ENCODE data around the gene PARN. TPM values are rescaled to one million over a fixed set of nuclear protein-coding genes. Genes with fewer than 3 reads are reported as not detected.

The PARN gene
- total and polyA plus RNA-seq, 9 of the 15 experiments (the other 6 are each of a cell fraction or from before 2014, with no cell fraction given): 9.6 to 51.3 (median 40.4) TPM

DNA sequence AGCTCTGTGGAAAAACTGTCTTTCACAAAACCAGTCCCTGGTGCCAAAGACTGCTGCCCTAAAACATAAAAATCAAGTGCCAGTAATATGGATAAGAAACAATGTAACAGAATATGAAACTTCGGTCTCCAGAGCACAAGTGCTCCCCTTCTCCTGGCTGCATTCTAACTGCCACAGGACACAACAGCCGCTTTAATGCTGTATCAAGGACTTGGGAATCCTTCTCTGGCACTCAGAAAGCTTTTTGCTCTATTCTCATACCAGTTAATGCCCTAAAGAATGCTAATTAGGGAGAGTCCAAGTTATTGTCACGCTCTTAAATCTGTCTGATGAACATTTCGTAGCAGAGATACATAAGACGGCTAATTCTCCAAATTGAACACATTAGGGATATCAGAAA is 90.9 kb downstream of the PARN start:
- DNase-seq (ENCODE audit: extremely low read depth in 1 of 4, low spot score in 3 of 4): no peak
- FAIRE-seq: no peak
- Histone ChIP-seq H3K36me3 (ENCODE audit: control insufficient read depth, insufficient read depth, low read length) (peaks cover 6% of the 10 kb centered on the region; the same call in 2 of the 3 replicates), H3K79me2 (ENCODE audit: control insufficient read depth, insufficient read depth, low read length) (no peaks in the 10 kb centered on the region), H3K27ac (ENCODE audit: extremely low read depth, low read depth, low read length) (no peak overlapping the region), H4K20me1 (replicated peaks; ENCODE audit: control insufficient read depth, insufficient read depth, low read length) (no peaks in the 10 kb centered on the region), H3K4me3 (no peak overlapping the region), H3K9ac (ENCODE audit: insufficient read depth in 1 of 2, low read depth in 2 of 2, low read length in 2 of 2) (no peak overlapping the region), H3K27me3 (ENCODE audit: control insufficient read depth in 2 of 2, insufficient read depth in 2 of 2, low read length in 2 of 2) (no peaks in the 10 kb centered on the region), H2AFZ (ENCODE audit: low read depth, low read length) (no peak overlapping the region), H3K9me1 (ENCODE audit: control insufficient read depth, insufficient read depth, low read length) (no peaks in the 10 kb centered on the region), H3K9me3 (replicated peaks; ENCODE audit: control insufficient read depth, insufficient read depth, low read depth, low read length) (no peaks in the 10 kb centered on the region), H3K4me1 (replicated peaks in 1 of 2; ENCODE audit: control insufficient read depth in 2 of 2, insufficient read depth in 2 of 2, low read length in 2 of 2) (no peaks in the 10 kb centered on the region), H3K4me2 (ENCODE audit: insufficient read depth, low read length) (no peak overlapping the region)
- 93% methylated on average over 5 of the region's 5 CpGs for WGBS (ENCODE audit: insufficient coverage, low coverage, missing lambda C conversion rate)
- no peak for TF ChIP-seq FOXA3 (CRISPR knock-in tag; conservative IDR thresholded peaks at IDR 0.05 in 1 of 2, IDR thresholded peaks at IDR 0.05 in 1 of 2)
- no peak for TF ChIP-seq MED1 (CRISPR knock-in tag; IDR thresholded peaks at IDR 0.05; ENCODE audit: borderline replicate concordance)
- TF ChIP-seq ZNF586 (CRISPR knock-in tag; conservative IDR thresholded peaks at IDR 0.05): no peak
- no peak for TF ChIP-seq ZFP1 (CRISPR knock-in tag; IDR thresholded peaks at IDR 0.05)
- TF ChIP-seq ZBTB8A (IDR thresholded peaks at IDR 0.05; ENCODE audit: partially characterized antibody): no peak
- TF ChIP-seq ZBTB7A (IDR thresholded peaks at IDR 0.05; ENCODE audit: borderline replicate concordance, control insufficient read depth, low read depth, low read length): no peak
- TF ChIP-seq ZNF253 (CRISPR knock-in tag; conservative IDR thresholded peaks at IDR 0.05): no peak
- TF ChIP-seq DIDO1 (tag; IDR thresholded peaks at IDR 0.05; ENCODE audit: low read depth): no peak
- no peak for TF ChIP-seq SMAD2 (IDR thresholded peaks at IDR 0.05; ENCODE audit: low read depth, low read length)
- no peak for TF ChIP-seq ZNF583 (CRISPR knock-in tag; IDR thresholded peaks at IDR 0.05)
- TF ChIP-seq ZNF561 (CRISPR knock-in tag; conservative IDR thresholded peaks at IDR 0.05): no peak
- TF ChIP-seq FOXK1 (CRISPR knock-in tag; IDR thresholded peaks at IDR 0.05; ENCODE audit: borderline replicate concordance): no peak
- TF ChIP-seq YY1 (IDR thresholded peaks at IDR 0.05; ENCODE audit: borderline replicate concordance in 1 of 3, control insufficient read depth in 1 of 3, extremely low read depth in 1 of 3, insufficient read depth in 3 of 3, insufficient read length in 1 of 3, insufficient replicate concordance in 2 of 3, low read depth in 1 of 3, low read length in 2 of 3): no peak
- no peak for TF ChIP-seq CC2D1A (IDR thresholded peaks at IDR 0.05)
- TF ChIP-seq ZNF175 (CRISPR knock-in tag; IDR thresholded peaks at IDR 0.05; ENCODE audit: low read depth): no peak
- no peak for TF ChIP-seq ZNF699 (CRISPR knock-in tag; IDR thresholded peaks at IDR 0.05; ENCODE audit: insufficient replicate concordance)
- no peak for TF ChIP-seq ZC3H11A (IDR thresholded peaks at IDR 0.05; ENCODE audit: low read depth, low read length)
- TF ChIP-seq BRD9 (IDR thresholded peaks at IDR 0.05; ENCODE audit: low read depth, partially characterized antibody): no peak
- BruUV-seq (replicated peaks): no TSS peak
- POLR2A ChIA-PET: no interaction called here
- no peak for ATAC-seq
- in situ Hi-C loops (cut with MboI) (no loop called here), intact Hi-C loops (cut with micrococcal nuclease) (no loop called here)
- CTCF ChIA-PET (ENCODE audit: low intra/inter-chr PET ratio): no interaction called here

Data from K562 (cell line).